Astrocyte (in vitro differentiated cells and primary cell): ENCODE measurements around the gene ACTL7A. TPM values are rescaled to one million over a fixed set of nuclear protein-coding genes. Genes with fewer than 3 reads are reported as not detected.

Experiments
- DNase-seq: peaks from one replicate; pipeline ENCODE4 v3.0.0-alpha.2; 2010; ENCODE audit warnings: low read depth
- FAIRE-seq: peaks from 2 replicates; lab custom pipeline; 2011; peaks lifted over from hg19 to GRCh38; lab: Jason Lieb, UNC
- H2AFZ ChIP-seq: 2 replicates; pipeline ENCODE4 v1.6.0; 2012; ENCODE audit warnings: low read depth, low read length, inconsistent platforms
- H3K27ac ChIP-seq: 2 replicates; pipeline ENCODE4 v1.5.1; 2011; ENCODE audit warnings: low read depth, low read length, inconsistent platforms
- H3K27me3 ChIP-seq: 2 replicates; pipeline ENCODE4 v1.6.0; 2011; ENCODE audit warnings: low read length, inconsistent platforms; ENCODE audit not compliant: insufficient read depth
- H3K36me3 ChIP-seq: 2 replicates; pipeline ENCODE4 v1.5.1; 2011; ENCODE audit warnings: low read length, inconsistent platforms; ENCODE audit not compliant: insufficient read depth
- H3K4me1 ChIP-seq: 2 replicates; pipeline ENCODE4 v1.5.1; 2011; ENCODE audit warnings: low read length, inconsistent platforms; ENCODE audit not compliant: insufficient read depth
- H3K4me2 ChIP-seq: 2 replicates; pipeline ENCODE4 v1.6.0; 2012; ENCODE audit warnings: low read length, inconsistent platforms
- H3K4me3 ChIP-seq: 2 replicates; pipeline ENCODE4 v1.5.1; 2011; ENCODE audit warnings: low read depth, mild to moderate bottlenecking, low read length, inconsistent platforms; ENCODE audit not compliant: insufficient read depth
- H3K79me2 ChIP-seq: 2 replicates; pipeline ENCODE4 v1.6.0; 2012; ENCODE audit warnings: mild to moderate bottlenecking, low read length, inconsistent platforms; ENCODE audit not compliant: insufficient read depth
- H3K9ac ChIP-seq: 2 replicates; pipeline ENCODE4 v1.6.0; 2012; ENCODE audit warnings: mild to moderate bottlenecking, low read length, inconsistent platforms
- H3K9me3 ChIP-seq: 2 replicates; pipeline ENCODE4 v1.5.1; 2012; ENCODE audit warnings: low read depth, mild to moderate bottlenecking, low read length, inconsistent platforms; ENCODE audit not compliant: insufficient read depth
- H4K20me1 ChIP-seq: 2 replicates; pipeline ENCODE4 v1.6.0; 2012; ENCODE audit warnings: low read length, inconsistent platforms; ENCODE audit not compliant: insufficient read depth
- H3K27ac Mint-ChIP-seq: one replicate; pipeline ENCODE4 v1.8.0; 2021; ENCODE audit warnings: mild to moderate bottlenecking, mixed read lengths; ENCODE audit not compliant: unreplicated experiment
- H3K27me3 Mint-ChIP-seq: one replicate; pipeline ENCODE4 v1.8.0; 2021; ENCODE audit warnings: low read depth, mixed read lengths; ENCODE audit not compliant: unreplicated experiment
- H3K36me3 Mint-ChIP-seq: one replicate; pipeline ENCODE4 v1.8.0; 2021; ENCODE audit warnings: low read depth, mixed read lengths; ENCODE audit not compliant: unreplicated experiment
- H3K4me1 Mint-ChIP-seq: one replicate; pipeline ENCODE4 v1.8.0; 2021; ENCODE audit warnings: low read depth, mixed read lengths; ENCODE audit not compliant: unreplicated experiment
- H3K4me3 Mint-ChIP-seq: one replicate; pipeline ENCODE4 v1.8.0; 2021; ENCODE audit warnings: mild to moderate bottlenecking, moderate library complexity, mixed read lengths; ENCODE audit not compliant: unreplicated experiment
- H3K9me3 Mint-ChIP-seq: one replicate; pipeline ENCODE4 v1.8.0; 2021; ENCODE audit warnings: mild to moderate bottlenecking, mixed read lengths; ENCODE audit not compliant: unreplicated experiment
- CTCF ChIP-seq: IDR thresholded peaks from 2 replicates; pipeline ENCODE4 v1.5.1; 2011; ENCODE audit warnings: low read depth, mild to moderate bottlenecking, inconsistent platforms, low read length, moderate library complexity; ENCODE audit not compliant: insufficient read depth
- EZH2 ChIP-seq: IDR thresholded peaks from 2 replicates; pipeline ENCODE4 v1.6.1; 2012; ENCODE audit warnings: mild to moderate bottlenecking, low read length, inconsistent platforms; ENCODE audit not compliant: insufficient read depth
- total RNA-seq: library from RNA; stranded (reverse); gene quantifications from 2 replicates; pipeline ENCODE4 v1.2.1, GENCODE V29; 2021

The ACTL7A gene
- total RNA-seq, 1 donor from 2014 or later, result not detected

GRCh38 chr9:108844391-108844790, 17.7 kb upstream of the ACTL7A start:
- Mint-ChIP-seq H3K27me3 (no peaks in the 10 kb centered on the region), H3K4me3 (no peak overlapping the region), H3K27ac (no peak overlapping the region), H3K36me3 (no peaks in the 10 kb centered on the region), H3K9me3 (no peaks in the 10 kb centered on the region), H3K4me1 (no peaks in the 10 kb centered on the region)
- no peaks in the 10 kb centered on the region for H3K79me2 ChIP-seq
- H3K9me3 ChIP-seq, result no peaks in the 10 kb centered on the region
- no peaks in the 10 kb centered on the region for H4K20me1 ChIP-seq
- no peaks in the 10 kb centered on the region for H3K27me3 ChIP-seq
- no peak overlapping the region for H3K9ac ChIP-seq
- no peaks in the 10 kb centered on the region for H3K4me1 ChIP-seq
- TF ChIP-seq CTCF (no peak), EZH2 (no peak)
- no peak overlapping the region for H3K4me3 ChIP-seq
- H3K4me2 ChIP-seq, result no peak overlapping the region
- FAIRE-seq (no peak), DNase-seq (no peak)
- no peak overlapping the region for H2AFZ ChIP-seq
- no peaks in the 10 kb centered on the region for H3K36me3 ChIP-seq
- H3K27ac ChIP-seq, result no peak overlapping the region

GRCh38 chr9:108844856-108845255, 17.2 kb upstream of the ACTL7A start:
- FAIRE-seq (no peak), DNase-seq (no peak)
- H2AFZ ChIP-seq, result no peak overlapping the region
- Mint-ChIP-seq H3K4me3 (no peak overlapping the region), H3K36me3 (no peaks in the 10 kb centered on the region), H3K27ac (no peak overlapping the region), H3K9me3 (no peaks in the 10 kb centered on the region), H3K27me3 (no peaks in the 10 kb centered on the region), H3K4me1 (no peaks in the 10 kb centered on the region)
- no peaks in the 10 kb centered on the region for H3K9me3 ChIP-seq
- no peak overlapping the region for H3K9ac ChIP-seq
- H3K79me2 ChIP-seq, result no peaks in the 10 kb centered on the region
- H3K27me3 ChIP-seq, result no peaks in the 10 kb centered on the region
- H3K4me2 ChIP-seq, result no peak overlapping the region
- H3K36me3 ChIP-seq, result no peaks in the 10 kb centered on the region
- TF ChIP-seq CTCF (no peak), EZH2 (no peak)
- H3K4me3 ChIP-seq, result no peak overlapping the region
- no peak overlapping the region for H3K27ac ChIP-seq
- H3K4me1 ChIP-seq, result no peaks in the 10 kb centered on the region
- no peaks in the 10 kb centered on the region for H4K20me1 ChIP-seq

GRCh38 chr9:108845507-108845906, 16.6 kb upstream of the ACTL7A start:
- H3K9me3 Mint-ChIP-seq, result no peaks in the 10 kb centered on the region
- H3K4me1 ChIP-seq, result no peaks in the 10 kb centered on the region
- no peak overlapping the region for H3K4me3 ChIP-seq
- H4K20me1 ChIP-seq, result no peaks in the 10 kb centered on the region
- no peak overlapping the region for H2AFZ ChIP-seq
- no peak overlapping the region for H3K9ac ChIP-seq
- no peaks in the 10 kb centered on the region for H3K36me3 Mint-ChIP-seq
- H3K79me2 ChIP-seq, result no peaks in the 10 kb centered on the region
- H3K4me2 ChIP-seq, result no peak overlapping the region
- FAIRE-seq (no peak), DNase-seq (no peak)
- no peaks in the 10 kb centered on the region for H3K4me1 Mint-ChIP-seq
- no peaks in the 10 kb centered on the region for H3K27me3 ChIP-seq
- H3K9me3 ChIP-seq, result no peaks in the 10 kb centered on the region
- H3K27ac Mint-ChIP-seq, result no peak overlapping the region
- no peak for TF ChIP-seq CTCF
- TF ChIP-seq EZH2, result no peak
- no peak overlapping the region for H3K4me3 Mint-ChIP-seq
- H3K27ac ChIP-seq, result no peak overlapping the region
- no peaks in the 10 kb centered on the region for H3K27me3 Mint-ChIP-seq
- no peaks in the 10 kb centered on the region for H3K36me3 ChIP-seq
